GM23338 (cell line): ENCODE data around the gene C11orf16. TPM values are rescaled to one million over a fixed set of nuclear protein-coding genes. Genes with fewer than 3 reads are reported as not detected.
"Not testable (repeated sequence)": the region's sequence is repeated elsewhere in the genome, so short reads cannot be mapped to it uniquely, and the experiment has no call there.

ENCODE experiments used
- ATAC-seq: fragments of 200-7000 bp; cut with Tn5 transposase; 3 replicates; pipeline ENCODE4 v1.9.1; 2020
- DNase-seq: peaks from one replicate; pipeline ENCODE4 v3.0.0-alpha.2; 2015; ENCODE audit warnings: low spot score
- H2AFZ ChIP-seq: fragments of 200-600 bp; sonication (generic); 2 replicates; pipeline ENCODE4 v1.8.0; 2016; ENCODE audit warnings: antibody characterized with exemption, mild to moderate bottlenecking, moderate library complexity
- H3F3A ChIP-seq: fragments of 200-600 bp; sonication (generic); replicated peaks from 2 replicates; pipeline ENCODE4 v1.8.0; 2017; ENCODE audit warnings: antibody characterized with exemption, mixed run types, low read depth
- H3K27ac ChIP-seq: fragments of 200-600 bp; sonication (generic); 2 replicates; pipeline ENCODE4 v1.6.1; 2016; ENCODE audit warnings: low read depth
- H3K27me3 ChIP-seq: fragments of 200-600 bp; sonication (generic); 2 replicates; pipeline ENCODE4 v1.8.0; 2016; ENCODE audit warnings: mild to moderate bottlenecking, mixed run types, moderate library complexity; ENCODE audit not compliant: insufficient read depth
- H3K36me3 ChIP-seq: fragments of 200-600 bp; sonication (generic); 2 replicates; pipeline ENCODE4 v1.8.0; 2016; ENCODE audit warnings: mild to moderate bottlenecking; ENCODE audit not compliant: insufficient read depth
- H3K4me1 ChIP-seq: fragments of 200-600 bp; sonication (generic); 2 replicates; pipeline ENCODE4 v1.8.0; 2016; ENCODE audit warnings: mild to moderate bottlenecking, moderate library complexity; ENCODE audit not compliant: insufficient read depth
- H3K4me2 ChIP-seq: fragments of 200-600 bp; sonication (generic); 2 replicates; pipeline ENCODE4 v1.7.1; 2017; ENCODE audit warnings: mixed run types
- H3K4me3 ChIP-seq: fragments of 200-600 bp; sonication (generic); 2 replicates; pipeline ENCODE4 v1.6.1; 2016; ENCODE audit warnings: mixed run types
- H3K79me2 ChIP-seq: fragments of 200-600 bp; sonication (generic); replicated peaks from 2 replicates; pipeline ENCODE4 v1.8.0; 2017; ENCODE audit warnings: mild to moderate bottlenecking; ENCODE audit not compliant: insufficient read depth
- H3K9me2 ChIP-seq: fragments of 200-600 bp; sonication (generic); 2 replicates; pipeline ENCODE4 v1.8.0; 2017; ENCODE audit not compliant: insufficient read depth
- H4K20me1 ChIP-seq: fragments of 200-600 bp; sonication (generic); replicated peaks from 2 replicates; pipeline ENCODE4 v1.8.0; 2017; ENCODE audit warnings: mild to moderate bottlenecking; ENCODE audit not compliant: insufficient read depth
- H3K27ac Mint-ChIP-seq: 2 replicates; pipeline ENCODE4 v1.8.0; 2020; ENCODE audit warnings: inconsistent platforms, mild to moderate bottlenecking, moderate library complexity, mixed read lengths
- H3K27me3 Mint-ChIP-seq: 3 replicates; pipeline ENCODE4 v1.8.0; 2022; ENCODE audit warnings: low read depth, mild to moderate bottlenecking, moderate library complexity, mixed read lengths, inconsistent platforms; ENCODE audit not compliant: insufficient read depth, poor library complexity
- H3K36me3 Mint-ChIP-seq: 3 replicates; pipeline ENCODE4 v1.8.0; 2021; ENCODE audit warnings: low read depth, mild to moderate bottlenecking, inconsistent platforms, moderate library complexity, mixed read lengths
- H3K4me1 Mint-ChIP-seq: 3 replicates; pipeline ENCODE4 v1.8.0; 2020; ENCODE audit warnings: mild to moderate bottlenecking, inconsistent platforms, mixed read lengths
- H3K4me3 Mint-ChIP-seq: 3 replicates; pipeline ENCODE4 v1.8.0; 2021; ENCODE audit warnings: moderate library complexity, mild to moderate bottlenecking, inconsistent platforms, mixed read lengths
- H3K9me3 Mint-ChIP-seq: 3 replicates; pipeline ENCODE4 v1.8.0; 2020; ENCODE audit warnings: moderate library complexity, mild to moderate bottlenecking, inconsistent platforms, mixed read lengths
- EZH2 ChIP-seq: fragments of 200-600 bp; sonication (generic); IDR thresholded peaks from one replicate; pipeline ENCODE4 v1.8.0; 2017; ENCODE audit warnings: antibody characterized with exemption, mild to moderate bottlenecking, low read depth; ENCODE audit not compliant: unreplicated experiment
- EZH2phosphoT487 ChIP-seq: fragments of 200-600 bp; sonication (generic); IDR thresholded peaks from one replicate; pipeline ENCODE4 v1.8.1; 2018; ENCODE audit warnings: antibody characterized with exemption; ENCODE audit not compliant: unreplicated experiment
- JUNB ChIP-seq: IDR thresholded peaks from one replicate; pipeline ENCODE4 v1.6.1; 2016; ENCODE audit warnings: antibody characterized with exemption; ENCODE audit not compliant: unreplicated experiment
- POLR2AphosphoS5 ChIP-seq: IDR thresholded peaks from 2 replicates; pipeline ENCODE4 v1.6.1; 2016; ENCODE audit warnings: antibody characterized with exemption, low read depth
- STAT1 ChIP-seq: IDR thresholded peaks from one replicate; pipeline ENCODE4 v1.6.1; 2016; ENCODE audit warnings: antibody characterized with exemption; ENCODE audit not compliant: unreplicated experiment
- ZNF114 ChIP-seq: fragments of 250-450 bp; sonication (Bioruptor Pico); IDR thresholded peaks from 2 replicates; pipeline ENCODE4 v1.5.0; 2020; ENCODE audit warnings: mild to moderate bottlenecking, moderate library complexity
- ZNF462 ChIP-seq: fragments of 250-450 bp; sonication (Bioruptor Pico); IDR thresholded peaks from 2 replicates; pipeline ENCODE4 v1.5.0; 2020; ENCODE audit warnings: mild to moderate bottlenecking, moderate library complexity
- polyA plus RNA-seq: library from polyadenylated mRNA; unstranded; fragments of >200 nt; fragmentation: Nextera tagmentation; extraction: Ambion mirVana; gene quantifications from 2 replicates; pipeline ENCODE4 v1.2.1, GENCODE V29; 2016
- total RNA-seq: library from RNA; depleted of rRNA; stranded (reverse); fragments of >200 nt; shearing (Covaris generic); gene quantifications from 2 replicates; pipeline ENCODE4 v1.2.3, GENCODE V29; 2014

C11orf16 gene
- total and polyA plus RNA-seq, 2 experiments from 2014 or later = not detected

- not testable (repeated sequence) for H3K4me1 Mint-ChIP-seq, H3K36me3 ChIP-seq, ATAC-seq, H3K79me2 ChIP-seq, H3K27ac ChIP-seq, H2AFZ ChIP-seq, DNase-seq, H4K20me1 ChIP-seq, H3K27me3 Mint-ChIP-seq, H3F3A ChIP-seq, H3K27me3 ChIP-seq, H3K9me2 ChIP-seq, H3K4me3 ChIP-seq, H3K27ac Mint-ChIP-seq, H3K4me1 ChIP-seq, H3K4me3 Mint-ChIP-seq, H3K4me2 ChIP-seq
- peaks cover 10% of the 10 kb centered on the region; the same call in 1 of the 3 replicates for H3K36me3 Mint-ChIP-seq
- H3K9me3 Mint-ChIP-seq = peaks cover 26% of the 10 kb centered on the region
Observed at GRCh38 chr11:8891185-8891584, 41.6 kb downstream of the C11orf16 start.

- Mint-ChIP-seq H3K27me3 (no peaks in the 10 kb centered on the region), H3K36me3 (peaks cover 10% of the 10 kb centered on the region; the same call in 1 of the 3 replicates), H3K4me3 (no peak overlapping the region), H3K4me1 (no peaks in the 10 kb centered on the region), H3K9me3 (peaks cover 26% of the 10 kb centered on the region), H3K27ac (no peak overlapping the region)
- Histone ChIP-seq H3K4me3 (no peak overlapping the region), H3K36me3 (no peaks in the 10 kb centered on the region), H3K9me2 (no peaks in the 10 kb centered on the region), H4K20me1 (no peaks in the 10 kb centered on the region), H3K27ac (no peak overlapping the region), H2AFZ (no peak overlapping the region), H3K4me1 (no peaks in the 10 kb centered on the region), H3K27me3 (no peaks in the 10 kb centered on the region), H3F3A (no peaks in the 10 kb centered on the region), H3K79me2 (no peaks in the 10 kb centered on the region), H3K4me2 (no peak overlapping the region)
- ATAC-seq = no peak
- DNase-seq = no peak
- TF ChIP-seq ZNF114 (CRISPR knock-in tag) = no peak
Observed at GRCh38 chr11:8886322-8886721, 46.4 kb downstream of the C11orf16 start.

GRCh38 chr11:8881585-8881984 lies 51.2 kb downstream of the C11orf16 start:
- not testable (repeated sequence) for H2AFZ ChIP-seq, ATAC-seq, H3K4me3 Mint-ChIP-seq, H3K79me2 ChIP-seq, H3K36me3 Mint-ChIP-seq, H3K9me3 Mint-ChIP-seq, H3K4me3 ChIP-seq, H3K4me1 ChIP-seq, H4K20me1 ChIP-seq, H3K27me3 Mint-ChIP-seq, DNase-seq, H3K9me2 ChIP-seq, H3F3A ChIP-seq, H3K27me3 ChIP-seq, H3K36me3 ChIP-seq, H3K27ac Mint-ChIP-seq, H3K27ac ChIP-seq, H3K4me1 Mint-ChIP-seq, H3K4me2 ChIP-seq

- Histone ChIP-seq H3F3A (no peaks in the 10 kb centered on the region), H2AFZ (no peak overlapping the region), H3K4me2 (no peak overlapping the region), H3K4me3 (no peak overlapping the region), H3K79me2 (no peaks in the 10 kb centered on the region), H3K4me1 (no peaks in the 10 kb centered on the region), H3K27ac (no peak overlapping the region), H3K27me3 (no peaks in the 10 kb centered on the region), H4K20me1 (no peaks in the 10 kb centered on the region), H3K36me3 (no peaks in the 10 kb centered on the region), H3K9me2 (no peaks in the 10 kb centered on the region)
- DNase-seq (no peak), ATAC-seq (no peak)
- H3K9me3 Mint-ChIP-seq = no peaks in the 10 kb centered on the region
- H3K27ac Mint-ChIP-seq = no peak overlapping the region
- no peaks in the 10 kb centered on the region for H3K4me1 Mint-ChIP-seq
- H3K27me3 Mint-ChIP-seq = no peaks in the 10 kb centered on the region
- H3K36me3 Mint-ChIP-seq = no peaks in the 10 kb centered on the region
- no peak overlapping the region for H3K4me3 Mint-ChIP-seq
- TF ChIP-seq EZH2phosphoT487 = no peak
- TF ChIP-seq ZNF462 (CRISPR knock-in tag) = no peak
- TF ChIP-seq JUNB = no peak
- no peak for TF ChIP-seq ZNF114 (CRISPR knock-in tag)
- TF ChIP-seq EZH2 = no peak
- TF ChIP-seq STAT1 = no peak
- no peak for TF ChIP-seq POLR2AphosphoS5
Observed at GRCh38 chr11:8878771-8879170, 54.0 kb downstream of the C11orf16 start.
